B cell (primary cell): ENCODE data around the gene SSRP1. TPM values are rescaled to one million over a fixed set of nuclear protein-coding genes. Genes with fewer than 3 reads are reported as not detected.

Experiments used
- ATAC-seq: fragments of 200-7000 bp; cut with Tn5 transposase; one replicate; pipeline ENCODE4 v1.10.0; 2021; ENCODE audit warnings: low read depth, mild to moderate bottlenecking, moderate number of reproducible peaks, moderate library complexity
- CTCF ChIA-PET: fragments of 350-600 bp; sonication (Branson Sonifier 250); formaldehyde crosslinking; loops from one replicate; lab custom pipeline; 2021; ENCODE audit warnings: antibody characterized with exemption, inconsistent platforms; lab: Charles Lee
- POLR2A ChIA-PET: fragments of 350-600 bp; sonication (Branson Sonifier 250); formaldehyde crosslinking; loops from one replicate; lab custom pipeline; 2021; ENCODE audit warnings: antibody characterized with exemption; lab: Charles Lee
- DNase-seq: peaks from one replicate; pipeline ENCODE4 v3.0.0; 2013
- H2AFZ ChIP-seq: 2 replicates; pipeline ENCODE4 v1.6.1; 2012; ENCODE audit warnings: mild to moderate bottlenecking, low read depth, low read length; ENCODE audit not compliant: insufficient read depth, poor library complexity, severe bottlenecking
- H3K27ac ChIP-seq, 2 donors: 1 replicate in 1 of 2; 2 replicates in 1 of 2; pipeline ENCODE4 v1.5.1; 2012 to 2013; ENCODE audit warnings: low read length in 2 of 2, mild to moderate bottlenecking in 2 of 2, moderate library complexity in 1 of 2
- H3K27me3 ChIP-seq, 4 experiments: fragments of 200-600 bp in 1 of 4; sonication (generic) in 1 of 4; replicated peaks in 1 of 4; 1 replicate in 2 of 4; 2 replicates in 2 of 4; pipeline versions ENCODE4 v1.6.1 to v1.7.0; 2013 to 2016; ENCODE audit warnings: low read length in 3 of 4, mild to moderate bottlenecking in 2 of 4, mixed read lengths in 1 of 4, moderate library complexity in 1 of 4; ENCODE audit not compliant: insufficient read depth in 4 of 4, control insufficient read depth in 3 of 4; ENCODE audit errors: control extremely low read depth in 1 of 4
- H3K36me3 ChIP-seq, 2 experiments: replicated peaks in 1 of 2; 1 replicate in 1 of 2; 2 replicates in 1 of 2; pipeline versions ENCODE4 v1.6.1 to v1.7.1; 2013; ENCODE audit warnings: low read length in 1 of 2; ENCODE audit not compliant: insufficient read depth in 2 of 2, control insufficient read depth in 1 of 2; ENCODE audit errors: control extremely low read depth in 1 of 2, extremely low read depth in 1 of 2
- H3K4me1 ChIP-seq, 2 donors: fragments of 200-600 bp in 1 of 2; sonication (generic) in 1 of 2; 1 replicate in 1 of 2; 2 replicates in 1 of 2; pipeline versions ENCODE4 v1.5.1 to v1.6.1; 2013 to 2017; ENCODE audit warnings: low read length in 2 of 2; ENCODE audit not compliant: control insufficient read depth in 2 of 2, insufficient read depth in 2 of 2
- H3K4me2 ChIP-seq: replicated peaks from 2 replicates; pipeline ENCODE3; 2012; ENCODE audit warnings: mild to moderate bottlenecking, low read depth, low read length; ENCODE audit not compliant: poor library complexity, severe bottlenecking
- H3K4me3 ChIP-seq, 5 experiments: fragments of 200-600 bp in 1 of 5; sonication (generic) in 1 of 5; 1 replicate in 3 of 5; 2 replicates in 2 of 5; pipeline versions ENCODE4 v1.5.1 to v1.7.0; 2011 to 2016; ENCODE audit warnings: low read length in 4 of 5, mild to moderate bottlenecking in 4 of 5, low read depth in 2 of 5, control low read depth in 1 of 5, moderate library complexity in 1 of 5; ENCODE audit not compliant: insufficient read depth in 1 of 5; ENCODE audit errors: control extremely low read depth in 1 of 5, extremely low read depth in 1 of 5
- H3K79me2 ChIP-seq: fragments of 200-600 bp; sonication (generic); one replicate; pipeline ENCODE4 v1.6.0; 2016; ENCODE audit warnings: low read length; ENCODE audit not compliant: control insufficient read depth, insufficient read depth
- H3K9ac ChIP-seq: fragments of 200-600 bp; sonication (generic); 2 replicates; pipeline ENCODE4 v1.6.1; 2017; ENCODE audit warnings: mild to moderate bottlenecking, low read length, moderate library complexity
- H3K9me3 ChIP-seq, 3 donors: one replicate each; pipeline versions ENCODE4 v1.6.1 to v1.7.1; 2013; ENCODE audit warnings: low read length in 2 of 3; ENCODE audit not compliant: control insufficient read depth in 2 of 3, insufficient read depth in 1 of 3; ENCODE audit errors: control extremely low read depth in 1 of 3
- H4K20me1 ChIP-seq: 2 replicates; pipeline ENCODE4 v1.6.0; 2012; ENCODE audit warnings: mild to moderate bottlenecking, low read length; ENCODE audit not compliant: insufficient read depth, control insufficient read depth, poor library complexity, severe bottlenecking
- H3K27ac Mint-ChIP-seq: one replicate; pipeline ENCODE4 v1.8.0; 2021; ENCODE audit warnings: mixed read lengths
- H3K27me3 Mint-ChIP-seq: one replicate; pipeline ENCODE4 v1.8.0; 2021; ENCODE audit warnings: mixed read lengths
- H3K4me1 Mint-ChIP-seq: one replicate; pipeline ENCODE4 v1.8.0; 2021; ENCODE audit warnings: mixed read lengths
- H3K4me3 Mint-ChIP-seq: one replicate; pipeline ENCODE4 v1.8.0; 2021; ENCODE audit warnings: mixed read lengths
- H3K9me3 Mint-ChIP-seq: one replicate; pipeline ENCODE4 v1.8.0; 2022; ENCODE audit warnings: mixed read lengths; ENCODE audit not compliant: insufficient read depth
- CTCF ChIP-seq: fragments of 200-600 bp; IDR thresholded peaks from one replicate; pipeline ENCODE4 v1.8.0; 2022; ENCODE audit warnings: antibody characterized with exemption, mild to moderate bottlenecking
- EZH2 ChIP-seq: IDR thresholded peaks from 2 replicates; pipeline ENCODE4 v1.6.1; 2012; ENCODE audit warnings: borderline replicate concordance, low read depth, mild to moderate bottlenecking, moderate library complexity, low read length; ENCODE audit not compliant: insufficient read depth, poor library complexity, severe bottlenecking
- WGBS: methylation state at CpG from one replicate; pipeline ENCODE4 v1.1.5; 2013; ENCODE audit warnings: missing lambda C conversion rate; ENCODE audit not compliant: insufficient coverage; 5-methylcytosine and 5-hydroxymethylcytosine counted together
- intact Hi-C: fragments of 100-400 bp; cut with micrococcal nuclease; formaldehyde crosslinking; loops from one replicate; pipeline ENCODE4 v1.10.0; 2022
- polyA plus RNA-seq: library from polyadenylated mRNA; depleted of rRNA; stranded (reverse); fragments of >200 nt; gene quantifications from 2 replicates; pipeline ENCODE4 v1.2.3, GENCODE V29; 2012
- total RNA-seq, 2 donors: library from RNA; stranded (reverse); fragments of 120-200 nt in 1 of 2; gene quantifications; 1 replicate in 1 of 2; 2 replicates in 1 of 2; pipeline versions ENCODE4 v1.2.3 to v1.2.4, GENCODE V29; 2013 to 2022

SSRP1 gene
- total and polyA plus RNA-seq, 2 donors (not counting 1 experiment from before 2014, with no cell fraction given) = 40.9 to 66.6 TPM

GRCh38 chr11:57364851-57365660, 29.4 kb upstream of the SSRP1 start:
- no peak overlapping the region for H3K9ac ChIP-seq
- TF ChIP-seq CTCF (no peak), EZH2 (no peak)
- no peak overlapping the region for H3K4me3 ChIP-seq
- Mint-ChIP-seq H3K4me3 (no peak overlapping the region), H3K4me1 (no peaks in the 10 kb centered on the region), H3K9me3 (no peaks in the 10 kb centered on the region), H3K27me3 (peaks cover 24% of the 10 kb centered on the region), H3K27ac (no peak overlapping the region)
- H3K4me2 ChIP-seq = no peak overlapping the region
- no peaks in the 10 kb centered on the region for H3K36me3 ChIP-seq
- H4K20me1 ChIP-seq = no peaks in the 10 kb centered on the region
- no peaks in the 10 kb centered on the region for H3K4me1 ChIP-seq
- CTCF ChIA-PET = no interaction called here
- H3K79me2 ChIP-seq = no peaks in the 10 kb centered on the region
- peaks cover 0 to 2% (median under 1%) of the 10 kb centered on the region in 4 experiments for H3K27me3 ChIP-seq
- H2AFZ ChIP-seq = no peak overlapping the region
- no peak for DNase-seq
- ATAC-seq = no peak
- 90% methylated on average over 6 of the region's 9 CpGs for WGBS
- POLR2A ChIA-PET = no interaction called here
- no peak overlapping the region for H3K27ac ChIP-seq
- H3K9me3 ChIP-seq = no peaks in the 10 kb centered on the region
- intact Hi-C loops = no loop called here
